GM18499 (cell line): ENCODE measurements around the gene ANKRD49.
"Not testable (repeated sequence)": the region's sequence is repeated elsewhere in the genome, so short reads cannot be mapped to it uniquely, and the experiment has no call there.

Experiments used
- ATAC-seq: cut with Tn5 transposase; IDR thresholded peaks from one replicate; pipeline ENCODE4 v1.9.1; 2021; ENCODE audit warnings: moderate number of reproducible peaks; ENCODE audit not compliant: insufficient read depth, unreplicated experiment

Gene ANKRD49

GRCh38 chr11:94504689-94505293 is 11.0 kb downstream of the ANKRD49 start:
- no peak for ATAC-seq

GRCh38 chr11:94506513-94506912 is 12.7 kb downstream of the ANKRD49 start:
- not testable (repeated sequence) for ATAC-seq

GRCh38 chr11:94507485-94507884 is 13.7 kb downstream of the ANKRD49 start:
- ATAC-seq = no peak

DNA sequence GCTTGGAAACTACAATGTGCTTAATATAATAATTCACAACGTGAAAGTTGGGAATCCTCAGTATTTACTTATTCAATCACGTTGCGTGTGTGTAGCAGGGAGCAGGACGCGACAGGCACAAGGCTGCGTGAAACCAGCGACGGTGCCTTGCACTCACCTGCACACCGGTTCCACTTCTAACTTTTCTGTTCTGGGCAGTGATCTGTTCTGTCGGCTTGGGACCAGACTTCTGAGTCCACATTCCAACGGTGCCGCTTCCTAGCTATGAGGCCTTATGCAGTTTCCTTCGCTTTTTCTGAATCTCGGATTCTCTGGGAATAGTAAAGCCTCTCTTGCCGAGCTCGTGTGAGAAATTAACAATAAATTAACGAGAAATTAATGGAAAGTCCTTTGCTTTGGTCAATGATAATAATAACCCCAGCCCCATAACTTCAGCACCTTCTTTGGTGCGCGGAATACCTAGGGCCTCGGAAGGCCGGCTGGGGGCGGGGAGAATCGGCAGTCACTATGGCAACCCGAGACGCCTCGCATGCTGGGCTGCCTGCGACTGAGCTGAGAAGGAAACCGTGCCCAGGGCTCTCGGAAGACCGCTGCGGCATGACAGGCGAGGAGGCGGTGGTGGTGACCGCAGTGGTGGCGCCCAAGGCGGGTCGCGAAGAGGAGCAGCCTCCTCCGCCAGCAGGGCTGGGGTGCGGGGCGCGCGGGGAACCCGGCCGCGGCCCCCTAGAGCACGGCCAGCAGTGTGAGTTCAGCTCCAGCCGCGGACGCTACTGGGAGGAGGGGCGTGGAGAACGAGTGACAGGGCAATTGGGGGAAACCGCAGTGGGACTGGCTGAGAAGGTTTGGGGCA is 18.4 kb downstream of the ANKRD49 start, which contains the start of gene C11orf97:
TSS of gene C11orf97 (plus strand) at position 530 of the 850 bp plus-strand sequence. CDS start at position 598, 68 bp downstream.
- no peak for ATAC-seq

- no peak for ATAC-seq
Measured at GRCh38 chr11:94513091-94513490, 19.3 kb downstream of the ANKRD49 start.

DNA sequence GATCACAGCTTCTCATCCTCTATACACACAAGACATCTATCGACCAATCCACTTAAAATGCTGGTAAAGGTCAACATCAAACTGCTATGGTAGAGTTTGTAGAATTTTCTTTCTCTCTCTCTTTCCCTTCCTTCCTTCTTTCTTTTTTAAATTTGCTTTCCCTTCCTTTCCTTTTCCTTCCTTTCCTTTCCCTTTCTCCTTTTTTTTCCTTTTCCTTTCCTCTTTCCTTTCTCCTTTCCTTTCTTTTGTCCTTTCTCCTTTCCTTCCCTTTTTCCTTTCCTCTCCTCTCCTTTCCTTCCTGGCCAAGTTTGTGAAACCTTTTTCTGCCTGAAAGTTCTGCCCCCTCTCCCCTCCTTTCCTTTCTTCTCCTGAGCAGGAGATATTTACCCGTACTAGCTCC is 21.6 kb downstream of the ANKRD49 start:
- no peak for ATAC-seq

- ATAC-seq = no peak
Measured at GRCh38 chr11:94516725-94517124, 22.9 kb downstream of the ANKRD49 start.

DNA sequence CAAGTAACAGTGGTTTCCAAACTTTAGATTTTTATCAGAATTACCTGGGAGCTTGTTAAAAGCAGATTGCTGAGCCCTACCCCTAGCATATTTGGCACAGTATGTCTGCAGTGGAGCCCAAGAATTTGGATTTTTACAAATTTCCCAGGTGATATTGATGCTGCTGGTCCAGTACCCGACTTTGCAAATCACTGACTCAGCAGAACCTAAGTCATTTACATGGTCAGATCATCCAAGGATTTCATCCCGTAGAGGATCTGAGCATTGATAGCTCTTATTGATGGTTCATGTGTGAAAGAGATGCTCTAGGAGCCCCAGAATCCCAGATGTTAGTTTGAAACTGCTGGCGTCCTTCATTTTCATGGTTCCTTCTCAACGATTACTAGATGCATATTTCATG is 24.5 kb downstream of the ANKRD49 start:
- no peak for ATAC-seq

DNA sequence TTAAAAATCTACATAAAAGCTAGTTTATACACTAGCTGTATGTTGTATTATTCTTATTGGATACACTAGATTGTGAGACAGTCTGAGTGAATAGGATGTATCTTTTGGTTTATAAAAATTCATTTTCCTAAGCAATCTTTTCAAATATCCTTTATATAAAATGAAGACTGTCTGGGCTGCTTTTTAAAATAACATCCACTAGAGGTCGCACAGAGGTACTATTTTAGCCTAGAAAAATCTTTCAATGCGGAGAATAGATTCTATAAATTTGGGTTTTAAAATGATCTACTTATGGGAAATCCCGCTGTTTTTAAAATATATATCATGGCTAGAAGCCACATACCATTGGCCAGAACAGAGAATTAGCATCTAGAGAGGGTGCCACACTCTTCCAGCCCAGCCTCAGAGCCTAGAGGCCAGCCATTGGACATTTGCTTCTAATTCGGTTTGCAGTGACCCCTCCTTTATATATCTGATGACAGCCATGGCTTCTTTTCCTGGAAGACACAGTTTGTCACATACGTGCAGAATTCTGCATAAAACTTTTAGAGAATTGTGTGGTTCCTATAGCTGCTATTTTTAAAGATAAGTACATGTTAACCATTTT is 25.8 kb downstream of the ANKRD49 start:
- no peak for ATAC-seq

GRCh38 chr11:94521684-94522083 is 27.9 kb downstream of the ANKRD49 start:
- no peak for ATAC-seq

DNA sequence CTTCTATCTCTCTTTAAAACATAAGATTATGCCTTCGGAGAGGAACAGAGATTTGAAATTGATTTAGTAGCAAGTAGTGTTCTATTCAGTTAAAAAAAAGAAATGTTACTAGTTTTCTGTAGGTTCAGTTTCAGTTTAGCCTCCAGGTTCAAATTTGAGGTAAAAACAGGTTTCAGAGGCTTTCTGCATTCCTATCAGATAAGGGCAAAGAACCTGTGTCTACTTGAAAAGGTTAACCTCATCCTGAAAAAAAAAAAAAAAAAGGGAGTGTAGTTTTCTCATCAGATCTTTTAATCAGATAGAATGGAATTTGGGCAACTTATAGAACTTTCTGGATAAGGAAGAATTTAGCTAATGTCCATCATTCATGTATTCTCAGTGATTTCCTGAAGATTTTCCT is 30.6 kb downstream of the ANKRD49 start:
- ATAC-seq = no peak

GRCh38 chr11:94525546-94526324 is 32.0 kb downstream of the ANKRD49 start:
- no peak for ATAC-seq

- no peak for ATAC-seq
Measured at GRCh38 chr11:94526645-94527438, 33.1 kb downstream of the ANKRD49 start.

DNA sequence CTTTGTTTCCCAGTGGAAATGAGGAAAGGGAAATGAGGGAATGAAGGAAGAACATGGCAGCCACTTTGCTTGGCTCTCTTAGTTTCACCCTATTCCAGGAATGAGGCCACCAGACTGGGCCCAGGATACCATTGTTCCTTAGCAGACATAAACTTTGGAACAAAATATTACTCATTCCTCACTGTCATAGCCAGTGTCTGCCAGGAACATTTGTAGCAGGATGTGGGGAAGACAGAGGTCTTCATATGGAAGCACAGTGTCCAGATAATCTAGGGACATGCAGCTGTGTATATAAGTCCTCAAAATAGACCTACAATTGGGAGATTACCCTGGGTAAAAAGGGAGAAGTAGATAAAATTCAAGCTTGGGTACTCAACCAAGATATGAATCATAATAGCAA is 34.8 kb downstream of the ANKRD49 start:
- no peak for ATAC-seq

GRCh38 chr11:94532211-94532610 is 38.4 kb downstream of the ANKRD49 start:
- no peak for ATAC-seq

DNA sequence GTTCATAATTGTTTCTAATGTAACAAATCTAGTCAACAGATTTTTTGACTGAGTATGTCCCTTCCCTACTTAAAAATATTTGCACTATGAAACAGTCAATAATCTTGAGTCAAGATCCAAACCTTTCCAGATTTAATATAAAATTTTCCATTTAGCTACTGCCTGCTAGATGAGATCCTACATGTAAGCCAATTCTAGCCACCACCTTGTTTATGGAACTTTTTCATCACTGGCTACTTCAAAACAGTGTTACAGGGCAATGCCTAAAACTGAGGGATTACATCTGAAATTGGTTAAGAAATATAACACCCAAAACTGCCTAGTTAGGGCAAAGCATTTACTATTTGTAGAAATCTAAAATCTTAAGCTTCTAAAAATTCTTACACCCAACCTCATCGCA is 39.4 kb downstream of the ANKRD49 start:
- ATAC-seq = no peak

GRCh38 chr11:94533696-94534630 is 40.2 kb downstream of the ANKRD49 start:
- ATAC-seq = no peak

DNA sequence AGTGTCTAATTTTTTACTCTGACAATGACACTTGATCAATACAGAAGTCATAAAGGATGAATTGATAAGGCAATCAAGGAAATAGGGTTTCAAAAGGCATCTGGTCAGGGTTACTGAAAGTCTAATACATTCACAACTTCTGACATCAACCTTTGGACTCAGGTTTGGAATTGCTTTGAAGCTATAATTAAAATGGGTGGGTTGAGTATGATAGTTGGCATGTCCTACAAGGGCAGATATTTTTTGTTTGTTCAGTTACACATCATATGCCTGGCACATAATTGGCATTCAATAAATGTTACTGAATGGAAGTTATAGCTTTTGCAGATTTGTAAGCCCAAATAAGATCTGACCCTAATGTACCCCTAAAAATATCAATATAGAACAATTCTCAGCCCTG is 42.6 kb downstream of the ANKRD49 start:
- no peak for ATAC-seq
